GM23338 (cell line): ENCODE data around the gene IGF2BP2. TPM values are rescaled to one million over a fixed set of nuclear protein-coding genes. Genes with fewer than 3 reads are reported as not detected.
"Not testable (repeated sequence)": the region's sequence is repeated elsewhere in the genome, so short reads cannot be mapped to it uniquely, and the experiment has no call there.

ENCODE experiments used
- ATAC-seq: fragments of 200-7000 bp; cut with Tn5 transposase; 3 replicates; pipeline ENCODE4 v1.9.1; 2020
- DNase-seq: peaks from one replicate; pipeline ENCODE4 v3.0.0-alpha.2; 2015; ENCODE audit warnings: low spot score
- H2AFZ ChIP-seq: fragments of 200-600 bp; sonication (generic); 2 replicates; pipeline ENCODE4 v1.8.0; 2016; ENCODE audit warnings: antibody characterized with exemption, mild to moderate bottlenecking, moderate library complexity
- H3F3A ChIP-seq: fragments of 200-600 bp; sonication (generic); replicated peaks from 2 replicates; pipeline ENCODE4 v1.8.0; 2017; ENCODE audit warnings: antibody characterized with exemption, mixed run types, low read depth
- H3K27ac ChIP-seq: fragments of 200-600 bp; sonication (generic); 2 replicates; pipeline ENCODE4 v1.6.1; 2016; ENCODE audit warnings: low read depth
- H3K27me3 ChIP-seq: fragments of 200-600 bp; sonication (generic); 2 replicates; pipeline ENCODE4 v1.8.0; 2016; ENCODE audit warnings: mild to moderate bottlenecking, mixed run types, moderate library complexity; ENCODE audit not compliant: insufficient read depth
- H3K36me3 ChIP-seq: fragments of 200-600 bp; sonication (generic); 2 replicates; pipeline ENCODE4 v1.8.0; 2016; ENCODE audit warnings: mild to moderate bottlenecking; ENCODE audit not compliant: insufficient read depth
- H3K4me1 ChIP-seq: fragments of 200-600 bp; sonication (generic); 2 replicates; pipeline ENCODE4 v1.8.0; 2016; ENCODE audit warnings: mild to moderate bottlenecking, moderate library complexity; ENCODE audit not compliant: insufficient read depth
- H3K4me2 ChIP-seq: fragments of 200-600 bp; sonication (generic); 2 replicates; pipeline ENCODE4 v1.7.1; 2017; ENCODE audit warnings: mixed run types
- H3K4me3 ChIP-seq: fragments of 200-600 bp; sonication (generic); 2 replicates; pipeline ENCODE4 v1.6.1; 2016; ENCODE audit warnings: mixed run types
- H3K79me2 ChIP-seq: fragments of 200-600 bp; sonication (generic); replicated peaks from 2 replicates; pipeline ENCODE4 v1.8.0; 2017; ENCODE audit warnings: mild to moderate bottlenecking; ENCODE audit not compliant: insufficient read depth
- H3K9me2 ChIP-seq: fragments of 200-600 bp; sonication (generic); 2 replicates; pipeline ENCODE4 v1.8.0; 2017; ENCODE audit not compliant: insufficient read depth
- H4K20me1 ChIP-seq: fragments of 200-600 bp; sonication (generic); replicated peaks from 2 replicates; pipeline ENCODE4 v1.8.0; 2017; ENCODE audit warnings: mild to moderate bottlenecking; ENCODE audit not compliant: insufficient read depth
- H3K27ac Mint-ChIP-seq: 2 replicates; pipeline ENCODE4 v1.8.0; 2020; ENCODE audit warnings: inconsistent platforms, mild to moderate bottlenecking, moderate library complexity, mixed read lengths
- H3K27me3 Mint-ChIP-seq: 3 replicates; pipeline ENCODE4 v1.8.0; 2022; ENCODE audit warnings: low read depth, mild to moderate bottlenecking, moderate library complexity, mixed read lengths, inconsistent platforms; ENCODE audit not compliant: insufficient read depth, poor library complexity
- H3K36me3 Mint-ChIP-seq: 3 replicates; pipeline ENCODE4 v1.8.0; 2021; ENCODE audit warnings: low read depth, mild to moderate bottlenecking, inconsistent platforms, moderate library complexity, mixed read lengths
- H3K4me1 Mint-ChIP-seq: 3 replicates; pipeline ENCODE4 v1.8.0; 2020; ENCODE audit warnings: mild to moderate bottlenecking, inconsistent platforms, mixed read lengths
- H3K4me3 Mint-ChIP-seq: 3 replicates; pipeline ENCODE4 v1.8.0; 2021; ENCODE audit warnings: moderate library complexity, mild to moderate bottlenecking, inconsistent platforms, mixed read lengths
- H3K9me3 Mint-ChIP-seq: 3 replicates; pipeline ENCODE4 v1.8.0; 2020; ENCODE audit warnings: moderate library complexity, mild to moderate bottlenecking, inconsistent platforms, mixed read lengths
- EZH2 ChIP-seq: fragments of 200-600 bp; sonication (generic); IDR thresholded peaks from one replicate; pipeline ENCODE4 v1.8.0; 2017; ENCODE audit warnings: antibody characterized with exemption, mild to moderate bottlenecking, low read depth; ENCODE audit not compliant: unreplicated experiment
- JUNB ChIP-seq: IDR thresholded peaks from one replicate; pipeline ENCODE4 v1.6.1; 2016; ENCODE audit warnings: antibody characterized with exemption; ENCODE audit not compliant: unreplicated experiment
- NANOG ChIP-seq: IDR thresholded peaks from 2 replicates; pipeline ENCODE4 v1.6.1; 2016; ENCODE audit warnings: antibody characterized with exemption, borderline replicate concordance
- POLR2AphosphoS5 ChIP-seq: IDR thresholded peaks from 2 replicates; pipeline ENCODE4 v1.6.1; 2016; ENCODE audit warnings: antibody characterized with exemption, low read depth
- ZNF114 ChIP-seq: fragments of 250-450 bp; sonication (Bioruptor Pico); IDR thresholded peaks from 2 replicates; pipeline ENCODE4 v1.5.0; 2020; ENCODE audit warnings: mild to moderate bottlenecking, moderate library complexity
- ZNF331 ChIP-seq: fragments of 250-450 bp; sonication (Bioruptor Pico); IDR thresholded peaks from 2 replicates; pipeline ENCODE4 v1.5.0; 2020; ENCODE audit warnings: low read depth, mild to moderate bottlenecking, moderate library complexity
- polyA plus RNA-seq: library from polyadenylated mRNA; unstranded; fragments of >200 nt; fragmentation: Nextera tagmentation; extraction: Ambion mirVana; gene quantifications from 2 replicates; pipeline ENCODE4 v1.2.1, GENCODE V29; 2016
- total RNA-seq: library from RNA; depleted of rRNA; stranded (reverse); fragments of >200 nt; shearing (Covaris generic); gene quantifications from 2 replicates; pipeline ENCODE4 v1.2.3, GENCODE V29; 2014
- TF ChIP-seq, protein P1 (sequence below): IDR thresholded peaks from one replicate; pipeline ENCODE4 v1.6.1; 2018; ENCODE audit warnings: antibody characterized with exemption; ENCODE audit not compliant: unreplicated experiment
- TF ChIP-seq, protein P2 (sequence below): fragments of 250-450 bp; sonication (Bioruptor Pico); IDR thresholded peaks from 2 replicates; pipeline ENCODE4 v1.5.0; 2020; ENCODE audit warnings: mild to moderate bottlenecking, moderate library complexity

Gene IGF2BP2
- total and polyA plus RNA-seq, 2 experiments from 2014 or later, result 82.9 to 84.5 TPM

- Histone ChIP-seq H3K27me3 (no peaks in the 10 kb centered on the region), H3K27ac (no peak overlapping the region), H3K4me1 (peaks cover 33% of the 10 kb centered on the region), H3K79me2 (peaks cover 86% of the 10 kb centered on the region), H3K4me2 (no peak overlapping the region), H2AFZ (no peak overlapping the region), H3K9me2 (no peaks in the 10 kb centered on the region), H3F3A (no peaks in the 10 kb centered on the region), H3K4me3 (no peak overlapping the region), H3K36me3 (no peaks in the 10 kb centered on the region; the same call in 1 of the 2 replicates), H4K20me1 (peaks cover 21% of the 10 kb centered on the region)
- ATAC-seq (no peak), DNase-seq (no peak)
- no peaks in the 10 kb centered on the region for H3K36me3 Mint-ChIP-seq
- peaks cover 38% of the 10 kb centered on the region for H3K4me1 Mint-ChIP-seq
- no peaks in the 10 kb centered on the region for H3K9me3 Mint-ChIP-seq
- H3K27ac Mint-ChIP-seq, result no peak overlapping the region
- no peak overlapping the region for H3K4me3 Mint-ChIP-seq
- no peak for TF ChIP-seq POLR2AphosphoS5
- H3K27me3 Mint-ChIP-seq, result peaks cover 7% of the 10 kb centered on the region
Observed at GRCh38 chr3:185699927-185700326, 124.9 kb downstream of the IGF2BP2 start.

GRCh38 chr3:185697228-185697627 lies 127.6 kb downstream of the IGF2BP2 start:
- H3K27ac ChIP-seq, H3K9me3 Mint-ChIP-seq, H3K27me3 ChIP-seq, H3K4me1 ChIP-seq, DNase-seq, H2AFZ ChIP-seq, H3K4me2 ChIP-seq, H3K4me3 ChIP-seq, H3K9me2 ChIP-seq, H3F3A ChIP-seq, H3K36me3 Mint-ChIP-seq, H3K27me3 Mint-ChIP-seq, H3K36me3 ChIP-seq, ATAC-seq, H3K4me3 Mint-ChIP-seq, H3K27ac Mint-ChIP-seq: not testable (repeated sequence)
- H3K79me2 ChIP-seq, result peaks cover 64% of the 10 kb centered on the region
- peaks cover 12% of the 10 kb centered on the region for H4K20me1 ChIP-seq
- H3K4me1 Mint-ChIP-seq, result peaks cover 12% of the 10 kb centered on the region

- Mint-ChIP-seq H3K9me3 (no peaks in the 10 kb centered on the region), H3K36me3 (peaks cover 11% of the 10 kb centered on the region), H3K4me3 (no peak overlapping the region), H3K4me1 (peaks cover 2% of the 10 kb centered on the region; the same call in 1 of the 3 replicates), H3K27ac (no peak overlapping the region), H3K27me3 (no peaks in the 10 kb centered on the region)
- Histone ChIP-seq H3K4me3 (no peak overlapping the region), H3K27ac (no peak overlapping the region), H3K4me2 (no peak overlapping the region), H3K27me3 (no peaks in the 10 kb centered on the region), H3K9me2 (no peaks in the 10 kb centered on the region), H3K79me2 (peaks cover 52% of the 10 kb centered on the region), H2AFZ (no peak overlapping the region), H3K4me1 (no peaks in the 10 kb centered on the region), H3K36me3 (peaks cover 4% of the 10 kb centered on the region; the same call in 1 of the 2 replicates), H4K20me1 (peaks cover 17% of the 10 kb centered on the region), H3F3A (no peaks in the 10 kb centered on the region)
- ATAC-seq, result no peak
- DNase-seq, result no peak
- TF ChIP-seq NANOG (no peak), JUNB (no peak), EZH2 (no peak), ZNF331 (CRISPR knock-in tag) (no peak), ZNF114 (CRISPR knock-in tag) (no peak)
- TF ChIP-seq, protein P1, sequence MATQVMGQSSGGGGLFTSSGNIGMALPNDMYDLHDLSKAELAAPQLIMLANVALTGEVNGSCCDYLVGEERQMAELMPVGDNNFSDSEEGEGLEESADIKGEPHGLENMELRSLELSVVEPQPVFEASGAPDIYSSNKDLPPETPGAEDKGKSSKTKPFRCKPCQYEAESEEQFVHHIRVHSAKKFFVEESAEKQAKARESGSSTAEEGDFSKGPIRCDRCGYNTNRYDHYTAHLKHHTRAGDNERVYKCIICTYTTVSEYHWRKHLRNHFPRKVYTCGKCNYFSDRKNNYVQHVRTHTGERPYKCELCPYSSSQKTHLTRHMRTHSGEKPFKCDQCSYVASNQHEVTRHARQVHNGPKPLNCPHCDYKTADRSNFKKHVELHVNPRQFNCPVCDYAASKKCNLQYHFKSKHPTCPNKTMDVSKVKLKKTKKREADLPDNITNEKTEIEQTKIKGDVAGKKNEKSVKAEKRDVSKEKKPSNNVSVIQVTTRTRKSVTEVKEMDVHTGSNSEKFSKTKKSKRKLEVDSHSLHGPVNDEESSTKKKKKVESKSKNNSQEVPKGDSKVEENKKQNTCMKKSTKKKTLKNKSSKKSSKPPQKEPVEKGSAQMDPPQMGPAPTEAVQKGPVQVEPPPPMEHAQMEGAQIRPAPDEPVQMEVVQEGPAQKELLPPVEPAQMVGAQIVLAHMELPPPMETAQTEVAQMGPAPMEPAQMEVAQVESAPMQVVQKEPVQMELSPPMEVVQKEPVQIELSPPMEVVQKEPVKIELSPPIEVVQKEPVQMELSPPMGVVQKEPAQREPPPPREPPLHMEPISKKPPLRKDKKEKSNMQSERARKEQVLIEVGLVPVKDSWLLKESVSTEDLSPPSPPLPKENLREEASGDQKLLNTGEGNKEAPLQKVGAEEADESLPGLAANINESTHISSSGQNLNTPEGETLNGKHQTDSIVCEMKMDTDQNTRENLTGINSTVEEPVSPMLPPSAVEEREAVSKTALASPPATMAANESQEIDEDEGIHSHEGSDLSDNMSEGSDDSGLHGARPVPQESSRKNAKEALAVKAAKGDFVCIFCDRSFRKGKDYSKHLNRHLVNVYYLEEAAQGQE, result no peak
- TF ChIP-seq, protein P2, sequence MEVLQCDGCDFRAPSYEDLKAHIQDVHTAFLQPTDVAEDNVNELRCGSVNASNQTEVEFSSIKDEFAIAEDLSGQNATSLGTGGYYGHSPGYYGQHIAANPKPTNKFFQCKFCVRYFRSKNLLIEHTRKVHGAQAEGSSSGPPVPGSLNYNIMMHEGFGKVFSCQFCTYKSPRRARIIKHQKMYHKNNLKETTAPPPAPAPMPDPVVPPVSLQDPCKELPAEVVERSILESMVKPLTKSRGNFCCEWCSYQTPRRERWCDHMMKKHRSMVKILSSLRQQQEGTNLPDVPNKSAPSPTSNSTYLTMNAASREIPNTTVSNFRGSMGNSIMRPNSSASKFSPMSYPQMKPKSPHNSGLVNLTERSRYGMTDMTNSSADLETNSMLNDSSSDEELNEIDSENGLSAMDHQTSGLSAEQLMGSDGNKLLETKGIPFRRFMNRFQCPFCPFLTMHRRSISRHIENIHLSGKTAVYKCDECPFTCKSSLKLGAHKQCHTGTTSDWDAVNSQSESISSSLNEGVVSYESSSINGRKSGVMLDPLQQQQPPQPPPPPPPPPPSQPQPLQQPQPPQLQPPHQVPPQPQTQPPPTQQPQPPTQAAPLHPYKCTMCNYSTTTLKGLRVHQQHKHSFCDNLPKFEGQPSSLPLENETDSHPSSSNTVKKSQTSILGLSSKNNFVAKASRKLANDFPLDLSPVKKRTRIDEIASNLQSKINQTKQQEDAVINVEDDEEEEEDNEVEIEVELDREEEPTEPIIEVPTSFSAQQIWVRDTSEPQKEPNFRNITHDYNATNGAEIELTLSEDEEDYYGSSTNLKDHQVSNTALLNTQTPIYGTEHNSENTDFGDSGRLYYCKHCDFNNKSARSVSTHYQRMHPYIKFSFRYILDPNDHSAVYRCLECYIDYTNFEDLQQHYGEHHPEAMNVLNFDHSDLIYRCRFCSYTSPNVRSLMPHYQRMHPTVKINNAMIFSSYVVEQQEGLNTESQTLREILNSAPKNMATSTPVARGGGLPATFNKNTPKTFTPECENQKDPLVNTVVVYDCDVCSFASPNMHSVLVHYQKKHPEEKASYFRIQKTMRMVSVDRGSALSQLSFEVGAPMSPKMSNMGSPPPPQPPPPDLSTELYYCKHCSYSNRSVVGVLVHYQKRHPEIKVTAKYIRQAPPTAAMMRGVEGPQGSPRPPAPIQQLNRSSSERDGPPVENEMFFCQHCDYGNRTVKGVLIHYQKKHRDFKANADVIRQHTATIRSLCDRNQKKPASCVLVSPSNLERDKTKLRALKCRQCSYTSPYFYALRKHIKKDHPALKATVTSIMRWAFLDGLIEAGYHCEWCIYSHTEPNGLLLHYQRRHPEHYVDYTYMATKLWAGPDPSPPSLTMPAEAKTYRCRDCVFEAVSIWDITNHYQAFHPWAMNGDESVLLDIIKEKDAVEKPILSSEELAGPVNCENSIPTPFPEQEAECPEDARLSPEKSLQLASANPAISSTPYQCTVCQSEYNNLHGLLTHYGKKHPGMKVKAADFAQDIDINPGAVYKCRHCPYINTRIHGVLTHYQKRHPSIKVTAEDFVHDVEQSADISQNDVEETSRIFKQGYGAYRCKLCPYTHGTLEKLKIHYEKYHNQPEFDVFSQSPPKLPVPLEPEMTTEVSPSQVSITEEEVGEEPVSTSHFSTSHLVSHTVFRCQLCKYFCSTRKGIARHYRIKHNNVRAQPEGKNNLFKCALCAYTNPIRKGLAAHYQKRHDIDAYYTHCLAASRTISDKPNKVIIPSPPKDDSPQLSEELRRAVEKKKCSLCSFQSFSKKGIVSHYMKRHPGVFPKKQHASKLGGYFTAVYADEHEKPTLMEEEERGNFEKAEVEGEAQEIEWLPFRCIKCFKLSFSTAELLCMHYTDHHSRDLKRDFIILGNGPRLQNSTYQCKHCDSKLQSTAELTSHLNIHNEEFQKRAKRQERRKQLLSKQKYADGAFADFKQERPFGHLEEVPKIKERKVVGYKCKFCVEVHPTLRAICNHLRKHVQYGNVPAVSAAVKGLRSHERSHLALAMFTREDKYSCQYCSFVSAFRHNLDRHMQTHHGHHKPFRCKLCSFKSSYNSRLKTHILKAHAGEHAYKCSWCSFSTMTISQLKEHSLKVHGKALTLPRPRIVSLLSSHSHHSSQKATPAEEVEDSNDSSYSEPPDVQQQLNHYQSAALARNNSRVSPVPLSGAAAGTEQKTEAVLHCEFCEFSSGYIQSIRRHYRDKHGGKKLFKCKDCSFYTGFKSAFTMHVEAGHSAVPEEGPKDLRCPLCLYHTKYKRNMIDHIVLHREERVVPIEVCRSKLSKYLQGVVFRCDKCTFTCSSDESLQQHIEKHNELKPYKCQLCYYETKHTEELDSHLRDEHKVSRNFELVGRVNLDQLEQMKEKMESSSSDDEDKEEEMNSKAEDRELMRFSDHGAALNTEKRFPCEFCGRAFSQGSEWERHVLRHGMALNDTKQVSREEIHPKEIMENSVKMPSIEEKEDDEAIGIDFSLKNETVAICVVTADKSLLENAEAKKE (CRISPR knock-in tag), result no peak
Observed at GRCh38 chr3:185696039-185696438, 128.8 kb downstream of the IGF2BP2 start.
